Vagina (tissue), 2 donors: Measurements from ENCODE around the gene GATM.

Source experiments
- CTCF ChIP-seq, 3 experiments: fragments of 450-650 bp in 2 of 3; fragments of 200-600 bp in 1 of 3; sonication (generic) in 1 of 3; IDR thresholded peaks; one replicate each; pipeline ENCODE4 v1.5.1; 2017 to 2019; ENCODE audit warnings: antibody characterized with exemption in 3 of 3, mild to moderate bottlenecking in 2 of 3, moderate library complexity in 2 of 3
- POLR2A ChIP-seq, 2 donors: fragments of 450-650 bp; IDR thresholded peaks; one replicate each; pipeline ENCODE4 v1.6.1; 2017; ENCODE audit warnings: antibody characterized with exemption in 2 of 2, mild to moderate bottlenecking in 2 of 2, moderate library complexity in 2 of 2

GRCh38 chr15:45384700-45385099 lies 6.4 kb upstream of the GATM start:
- TF ChIP-seq CTCF (IDR thresholded peaks at IDR 0.05) (no peak), POLR2A (IDR thresholded peaks at IDR 0.05) (no peak)
